Right atrium auricular region (tissue), 2 donors: ENCODE data around the gene RSKR. TPM values are rescaled to one million over a fixed set of nuclear protein-coding genes. Genes with fewer than 3 reads are reported as not detected.

ENCODE experiments used
- DNase-seq: peaks from one replicate; pipeline ENCODE4 v3.0.0-alpha.2; 2019; ENCODE audit warnings: low spot score
- H3K27ac ChIP-seq, 2 donors: fragments of 200-600 bp; sonication (generic); 1 replicate in 1 of 2; 2 replicates in 1 of 2; pipeline ENCODE4 v1.5.1; 2016 to 2019
- H3K27me3 ChIP-seq, 2 donors: fragments of 200-600 bp; sonication (generic); one replicate each; pipeline versions ENCODE4 v1.5.1 to v1.6.0; 2017 to 2019
- H3K36me3 ChIP-seq: fragments of 200-600 bp; sonication (generic); one replicate; pipeline ENCODE4 v1.5.1; 2016
- H3K4me1 ChIP-seq, 2 donors: fragments of 200-600 bp; sonication (generic); one replicate each; pipeline versions ENCODE4 v1.5.1 to v1.6.0; 2017 to 2019
- H3K4me3 ChIP-seq, 2 donors: fragments of 200-600 bp; sonication (generic); 1 replicate in 1 of 2; 2 replicates in 1 of 2; pipeline ENCODE4 v1.5.1; 2017 to 2019; ENCODE audit warnings: mild to moderate bottlenecking in 1 of 2, moderate library complexity in 1 of 2
- H3K9me3 ChIP-seq, 2 donors: fragments of 200-600 bp; sonication (generic); one replicate each; pipeline ENCODE4 v1.5.1; 2019
- CTCF ChIP-seq, 2 donors: fragments of 200-600 bp; sonication (generic); IDR thresholded peaks; one replicate each; pipeline ENCODE4 v1.5.1; 2019; ENCODE audit warnings: antibody characterized with exemption in 2 of 2
- total RNA-seq, 2 donors: library from RNA; depleted of rRNA; stranded (reverse); fragments of >200 nt; gene quantifications; one replicate each; pipeline ENCODE4 v1.1.0, GENCODE V29; 2016

Gene RSKR
- total RNA-seq, 2 donors from 2014 or later = 1.3 to 1.8 TPM

DNA sequence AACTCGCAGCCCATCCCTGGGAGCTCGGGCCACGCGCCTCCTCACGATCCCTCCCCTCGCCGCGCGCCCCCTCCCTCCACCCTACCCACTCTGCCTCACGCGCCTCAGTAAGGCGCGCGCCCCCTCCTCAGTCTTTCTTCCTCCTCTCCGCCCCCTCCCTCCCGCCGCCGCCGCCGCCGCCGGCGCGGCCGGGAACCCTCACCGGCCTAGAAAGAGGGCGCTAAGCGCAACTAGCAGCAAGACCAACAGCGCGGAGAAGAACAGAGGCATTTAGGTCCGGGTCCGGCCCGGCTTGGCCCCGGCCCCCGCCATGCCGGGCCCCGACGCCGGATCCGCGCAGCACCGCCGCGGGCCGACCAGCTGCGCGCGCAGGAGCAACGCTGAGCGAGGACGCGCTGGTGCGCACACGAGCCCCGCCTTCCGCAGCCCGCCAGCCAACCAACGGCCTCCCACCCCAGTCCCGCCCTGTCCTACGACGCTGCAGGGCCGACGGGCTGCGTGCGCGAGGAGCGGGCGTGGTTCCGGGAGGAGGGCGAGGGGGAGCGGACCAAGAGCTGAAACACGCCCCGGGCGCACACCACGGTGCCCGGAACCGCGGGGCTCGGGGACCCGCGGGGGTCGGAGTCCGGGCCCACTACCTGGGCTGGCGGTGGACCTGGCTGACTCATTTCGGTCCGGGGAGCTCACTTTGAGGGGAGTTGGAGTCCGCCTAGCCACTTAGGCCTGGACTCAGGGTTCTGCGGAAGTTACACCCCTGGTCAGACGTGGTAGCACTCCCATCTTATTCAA lies 31.0 kb upstream of the RSKR start, which contains the start of gene BLTP2:
Gene BLTP2 (minus strand): TSS at position 372 of the 789 bp plus-strand sequence. CDS start 102 bp downstream, at position 270.
- Histone ChIP-seq H3K4me1 (peaks cover 0 to 43% of the 10 kb centered on the region in 2 donors), H3K27ac (peak within 1 kb of the TSS; percentile 91 to 97), H3K9me3 (no peaks in the 10 kb centered on the region), H3K27me3 (no peaks in the 10 kb centered on the region), H3K4me3 (peak within 1 kb of the TSS; percentile 91 to 96), H3K36me3 (peaks cover 37% of the 10 kb centered on the region)
- no peak for TF ChIP-seq CTCF (IDR thresholded peaks at IDR 0.05)
- peak; percentile 95 for DNase-seq

GRCh38 chr17:28643983-28644786 lies 30.2 kb upstream of the RSKR start:
- TF ChIP-seq CTCF (IDR thresholded peaks at IDR 0.05) = peak in 1 of 2 donors; percentile 55
- DNase-seq = peak; percentile 67
- Histone ChIP-seq H3K27me3 (no peaks in the 10 kb centered on the region), H3K4me1 (peaks cover 0 to 43% of the 10 kb centered on the region in 2 donors), H3K27ac (peak overlapping the region; percentile 91 to 97), H3K36me3 (peaks cover 45% of the 10 kb centered on the region), H3K9me3 (no peaks in the 10 kb centered on the region), H3K4me3 (peak overlapping the region; percentile 91 to 96)

DNA sequence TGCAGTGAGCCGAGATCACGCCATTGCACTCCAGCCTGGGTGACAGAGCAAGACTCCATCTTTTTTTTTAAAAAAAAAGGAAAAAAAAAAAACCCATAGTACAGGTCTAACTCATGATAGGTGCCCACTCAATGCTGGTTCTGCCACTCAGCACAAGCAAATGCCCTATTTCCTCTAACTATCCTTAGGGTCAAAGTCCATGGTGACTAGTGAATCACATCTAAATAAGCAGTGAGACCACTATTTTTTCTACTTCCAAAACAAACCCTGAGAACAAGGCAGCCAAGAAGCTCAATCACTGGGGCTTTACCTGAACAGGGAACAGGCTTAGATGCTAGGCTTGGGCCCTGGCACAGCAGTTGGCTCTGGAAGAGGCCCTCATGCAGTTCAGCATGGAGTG lies 27.6 kb upstream of the RSKR start:
- Histone ChIP-seq H3K4me1 (peaks cover 0 to 31% of the 10 kb centered on the region in 2 donors), H3K4me3 (no peak overlapping the region), H3K9me3 (no peaks in the 10 kb centered on the region), H3K27ac (no peak overlapping the region), H3K36me3 (peaks cover 65% of the 10 kb centered on the region), H3K27me3 (no peaks in the 10 kb centered on the region)
- DNase-seq = no peak
- TF ChIP-seq CTCF (IDR thresholded peaks at IDR 0.05) = no peak

DNA sequence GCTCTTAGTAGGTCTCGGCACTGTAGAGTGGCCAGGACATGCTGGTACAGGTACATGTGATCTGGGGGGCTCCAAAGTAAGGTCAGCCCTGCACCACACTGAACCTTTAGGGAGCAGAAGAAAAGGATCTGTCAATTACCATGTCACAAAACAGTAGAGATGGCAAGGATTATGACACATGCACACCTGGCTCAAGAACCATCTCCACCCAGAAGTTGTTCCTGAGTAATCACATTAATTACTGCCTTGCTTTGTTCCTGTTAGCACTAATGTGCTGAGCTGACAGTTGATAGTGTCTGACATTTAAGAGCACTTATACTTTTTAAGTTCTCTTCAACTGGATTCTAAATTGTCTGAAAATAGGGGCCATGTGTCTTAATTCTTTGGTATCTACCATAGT lies 21.5 kb upstream of the RSKR start:
- no peak overlapping the region for H3K27ac ChIP-seq
- TF ChIP-seq CTCF (IDR thresholded peaks at IDR 0.05) = no peak
- no peaks in the 10 kb centered on the region for H3K4me1 ChIP-seq
- no peak overlapping the region for H3K4me3 ChIP-seq
- H3K36me3 ChIP-seq = peaks cover 100% of the 10 kb centered on the region
- no peaks in the 10 kb centered on the region for H3K9me3 ChIP-seq
- no peak for DNase-seq
- no peaks in the 10 kb centered on the region for H3K27me3 ChIP-seq

GRCh38 chr17:28634206-28634865 lies 20.4 kb upstream of the RSKR start:
- no peak for TF ChIP-seq CTCF (IDR thresholded peaks at IDR 0.05)
- Histone ChIP-seq H3K9me3 (no peaks in the 10 kb centered on the region), H3K4me1 (no peaks in the 10 kb centered on the region), H3K4me3 (no peak overlapping the region), H3K27ac (no peak overlapping the region), H3K36me3 (peaks cover 100% of the 10 kb centered on the region), H3K27me3 (no peaks in the 10 kb centered on the region)
- DNase-seq = no peak
